ENCODE results near the gene CNRIP1. TPM values are rescaled to one million over a fixed set of nuclear protein-coding genes. Genes with fewer than 3 reads are reported as not detected.

Gene CNRIP1
- total RNA-seq, 2 experiments from 2014 or later = not detected

DNA sequence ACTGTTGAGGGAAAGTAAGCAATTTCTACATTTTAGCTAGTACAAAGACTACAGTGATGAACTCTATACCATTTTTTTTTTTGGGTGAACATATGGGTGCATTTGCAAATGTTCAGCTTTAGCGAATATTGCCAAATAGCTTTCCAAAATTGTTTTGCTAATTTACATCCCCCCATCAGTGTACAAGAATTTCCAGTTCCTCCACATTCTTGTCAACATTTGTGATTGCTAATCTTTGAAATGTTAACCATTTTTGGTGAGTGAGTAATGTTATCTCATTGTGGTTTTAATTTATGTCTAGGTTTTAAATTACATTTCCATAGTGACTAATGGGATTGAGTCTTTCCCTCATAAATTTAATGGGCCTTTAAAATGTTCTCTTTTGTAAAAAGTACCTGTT lies 16.4 kb upstream of the CNRIP1 start:
- BruUV-seq (replicated peaks) = no TSS peak
- TF ChIP-seq, protein P1, sequence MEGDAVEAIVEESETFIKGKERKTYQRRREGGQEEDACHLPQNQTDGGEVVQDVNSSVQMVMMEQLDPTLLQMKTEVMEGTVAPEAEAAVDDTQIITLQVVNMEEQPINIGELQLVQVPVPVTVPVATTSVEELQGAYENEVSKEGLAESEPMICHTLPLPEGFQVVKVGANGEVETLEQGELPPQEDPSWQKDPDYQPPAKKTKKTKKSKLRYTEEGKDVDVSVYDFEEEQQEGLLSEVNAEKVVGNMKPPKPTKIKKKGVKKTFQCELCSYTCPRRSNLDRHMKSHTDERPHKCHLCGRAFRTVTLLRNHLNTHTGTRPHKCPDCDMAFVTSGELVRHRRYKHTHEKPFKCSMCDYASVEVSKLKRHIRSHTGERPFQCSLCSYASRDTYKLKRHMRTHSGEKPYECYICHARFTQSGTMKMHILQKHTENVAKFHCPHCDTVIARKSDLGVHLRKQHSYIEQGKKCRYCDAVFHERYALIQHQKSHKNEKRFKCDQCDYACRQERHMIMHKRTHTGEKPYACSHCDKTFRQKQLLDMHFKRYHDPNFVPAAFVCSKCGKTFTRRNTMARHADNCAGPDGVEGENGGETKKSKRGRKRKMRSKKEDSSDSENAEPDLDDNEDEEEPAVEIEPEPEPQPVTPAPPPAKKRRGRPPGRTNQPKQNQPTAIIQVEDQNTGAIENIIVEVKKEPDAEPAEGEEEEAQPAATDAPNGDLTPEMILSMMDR (conservative IDR thresholded peaks at IDR 0.05; ENCODE audit: low read length) = no peak
- TF ChIP-seq EZH2phosphoT487 (IDR thresholded peaks at IDR 0.05; ENCODE audit: borderline replicate concordance, low read depth, low read length) = no peak
- intact Hi-C loops (cut with micrococcal nuclease; ENCODE audit: unreplicated experiment) = no loop called here

DNA sequence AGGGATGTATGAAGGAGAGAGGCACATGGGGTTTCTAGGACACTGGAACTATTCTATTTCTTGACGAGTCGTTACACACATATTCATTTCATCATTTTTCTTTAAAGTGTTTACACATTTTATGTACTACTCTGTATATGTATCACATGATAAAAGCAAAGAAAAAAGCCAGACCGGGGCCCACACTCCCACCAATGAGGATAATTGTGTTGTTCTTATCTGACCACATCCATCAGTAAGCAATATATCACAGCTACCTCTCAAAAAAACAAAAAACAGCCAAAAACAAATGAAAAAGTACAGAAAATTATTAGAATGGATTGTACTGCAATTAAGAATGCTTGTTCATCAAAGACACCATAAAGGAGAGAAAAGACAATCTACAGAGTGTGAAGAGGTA lies 14.2 kb upstream of the CNRIP1 start:
- BruUV-seq (replicated peaks) = no TSS peak
- Histone ChIP-seq H3K4me3 (ENCODE audit: low read depth, low read length, poor library complexity, severe bottlenecking) (no peak overlapping the region), H3K9me2 (ENCODE audit: insufficient read depth, low read length) (no peaks in the 10 kb centered on the region), H3K36me3 (ENCODE audit: insufficient read depth, low read length) (no peaks in the 10 kb centered on the region), H3K27ac (ENCODE audit: low read depth, low read length, poor library complexity, severe bottlenecking) (no peak overlapping the region), H2AFZ (ENCODE audit: low read length) (no peak overlapping the region), H3K4me2 (ENCODE audit: low read length) (no peak overlapping the region), H3K4me1 (ENCODE audit: insufficient read depth, low read length, poor library complexity, severe bottlenecking) (no peaks in the 10 kb centered on the region), H3K79me2 (ENCODE audit: insufficient read depth, low read depth, low read length) (no peaks in the 10 kb centered on the region), H4K20me1 (ENCODE audit: insufficient read depth, low read length) (no peaks in the 10 kb centered on the region), H3K9me3 (ENCODE audit: low read length) (no peaks in the 10 kb centered on the region)
- no peak for TF ChIP-seq EZH2phosphoT487 (IDR thresholded peaks at IDR 0.05; ENCODE audit: borderline replicate concordance, low read depth, low read length)
- TF ChIP-seq, protein P1 (conservative IDR thresholded peaks at IDR 0.05; ENCODE audit: low read length) = no peak
- ChIA-PET CTCF (ENCODE audit: unreplicated experiment) (no interaction called here), POLR2A (no interaction called here)
- DNase-seq (ENCODE audit: low spot score) = no peak
- intact Hi-C loops (cut with micrococcal nuclease; ENCODE audit: unreplicated experiment) = no loop called here

More for the DNA sequence above, 16.4 kb upstream of the CNRIP1 start:
- no peaks in the 10 kb centered on the region for H3K36me3 ChIP-seq (ENCODE audit: insufficient read depth, low read length)
- H4K20me1 ChIP-seq (ENCODE audit: insufficient read depth, low read length) = no peaks in the 10 kb centered on the region
- no peak overlapping the region for H3K27ac ChIP-seq (ENCODE audit: low read depth, low read length, poor library complexity, severe bottlenecking)
- H2AFZ ChIP-seq (ENCODE audit: low read length) = no peak overlapping the region
- no peaks in the 10 kb centered on the region for H3K4me1 ChIP-seq (ENCODE audit: insufficient read depth, low read length, poor library complexity, severe bottlenecking)
- no peak overlapping the region for H3K4me2 ChIP-seq (ENCODE audit: low read length)
- H3K4me3 ChIP-seq (ENCODE audit: low read depth, low read length, poor library complexity, severe bottlenecking) = no peak overlapping the region
- no peaks in the 10 kb centered on the region for H3K9me3 ChIP-seq (ENCODE audit: low read length)
- DNase-seq (ENCODE audit: low spot score) = no peak
- no peaks in the 10 kb centered on the region for H3K9me2 ChIP-seq (ENCODE audit: insufficient read depth, low read length)
- no peaks in the 10 kb centered on the region for H3K79me2 ChIP-seq (ENCODE audit: insufficient read depth, low read depth, low read length)
- POLR2A ChIA-PET = no interaction called here
- CTCF ChIA-PET (ENCODE audit: unreplicated experiment) = no interaction called here

DNA sequence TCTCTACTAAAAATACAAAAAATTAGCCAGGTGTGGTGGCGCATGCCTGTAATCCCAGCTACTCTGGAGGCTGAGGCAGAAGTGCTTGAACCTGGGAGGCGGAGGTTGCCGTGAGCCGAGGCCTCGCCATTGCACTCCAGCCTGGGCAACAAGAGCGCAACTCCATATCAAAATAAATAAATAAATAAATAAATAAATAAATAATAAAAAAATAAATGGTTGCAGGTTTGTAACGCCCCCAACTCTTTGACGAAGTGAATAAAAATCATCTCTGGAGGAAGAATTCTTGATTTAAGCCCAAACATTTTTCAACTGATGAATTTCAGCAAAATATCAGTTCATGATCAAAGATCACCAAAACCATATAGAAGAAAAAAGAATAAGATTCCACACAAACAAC lies 13.3 kb upstream of the CNRIP1 start:
- no peaks in the 10 kb centered on the region for H4K20me1 ChIP-seq (ENCODE audit: insufficient read depth, low read length)
- no peak overlapping the region for H3K27ac ChIP-seq (ENCODE audit: low read depth, low read length, poor library complexity, severe bottlenecking)
- H3K9me2 ChIP-seq (ENCODE audit: insufficient read depth, low read length) = no peaks in the 10 kb centered on the region
- ChIA-PET CTCF (ENCODE audit: unreplicated experiment) (no interaction called here), POLR2A (interaction anchor here (0.5 to 0.6 kb wide), 2 partner anchors 12 to 488 kb away, joined by 4 read pairs; no protein-coding TSS in a partner anchor)
- H3K79me2 ChIP-seq (ENCODE audit: insufficient read depth, low read depth, low read length) = no peaks in the 10 kb centered on the region
- no peak overlapping the region for H2AFZ ChIP-seq (ENCODE audit: low read length)
- no TSS peak for BruUV-seq (replicated peaks)
- intact Hi-C loops (cut with micrococcal nuclease; ENCODE audit: unreplicated experiment) = no loop called here
- H3K4me3 ChIP-seq (ENCODE audit: low read depth, low read length, poor library complexity, severe bottlenecking) = no peak overlapping the region
- no peak for DNase-seq (ENCODE audit: low spot score)
- H3K4me2 ChIP-seq (ENCODE audit: low read length) = no peak overlapping the region
- H3K4me1 ChIP-seq (ENCODE audit: insufficient read depth, low read length, poor library complexity, severe bottlenecking) = no peaks in the 10 kb centered on the region
- TF ChIP-seq EZH2phosphoT487 (IDR thresholded peaks at IDR 0.05; ENCODE audit: borderline replicate concordance, low read depth, low read length) = no peak
- TF ChIP-seq, protein P1 (conservative IDR thresholded peaks at IDR 0.05; ENCODE audit: low read length) = no peak
- H3K9me3 ChIP-seq (ENCODE audit: low read length) = no peaks in the 10 kb centered on the region
- H3K36me3 ChIP-seq (ENCODE audit: insufficient read depth, low read length) = no peaks in the 10 kb centered on the region

Measured in OCI-LY7 (cell line).